Large intestine (tissue), 3 donors: ENCODE data around the gene TMEM11. TPM values are rescaled to one million over a fixed set of nuclear protein-coding genes. Genes with fewer than 3 reads are reported as not detected.
"Not testable (repeated sequence)": the region's sequence is repeated elsewhere in the genome, so short reads cannot be mapped to it uniquely, and the experiment has no call there.

ENCODE experiments used
- DNase-seq, 2 donors: peaks; one replicate each; pipeline versions ENCODE4 v3.0.0 to v3.0.0-alpha.2; 2013
- H3K27ac ChIP-seq: one replicate; pipeline ENCODE4 v1.5.1; 2013; ENCODE audit warnings: low read length
- H3K27me3 ChIP-seq: 2 replicates; pipeline ENCODE4 v1.6.1; 2013; ENCODE audit warnings: low read length; ENCODE audit not compliant: control insufficient read depth, insufficient read depth
- H3K36me3 ChIP-seq: 2 replicates; pipeline ENCODE4 v1.6.1; 2013; ENCODE audit warnings: low read length; ENCODE audit not compliant: control insufficient read depth, insufficient read depth
- H3K4me1 ChIP-seq: one replicate; pipeline ENCODE4 v1.6.1; 2013; ENCODE audit warnings: low read length; ENCODE audit not compliant: control insufficient read depth, insufficient read depth
- H3K4me3 ChIP-seq: one replicate; pipeline ENCODE4 v1.5.1; 2013; ENCODE audit warnings: low read length
- H3K9me3 ChIP-seq: one replicate; pipeline ENCODE4 v1.6.1; 2013; ENCODE audit warnings: mild to moderate bottlenecking, low read depth, low read length, moderate library complexity; ENCODE audit not compliant: control insufficient read depth
- WGBS: methylation state at CpG from one replicate; pipeline ENCODE4 v1.1.5; 2013; ENCODE audit warnings: low lambda C conversion rate; ENCODE audit not compliant: insufficient coverage; 5-methylcytosine and 5-hydroxymethylcytosine counted together
- polyA plus RNA-seq: library from polyadenylated mRNA; unstranded; fragments of 120-200 nt; gene quantifications from one replicate; pipeline ENCODE4 v1.2.1, GENCODE V29; 2013

The TMEM11 gene
- polyA plus RNA-seq, 1 donor, result 21.6 TPM

DNA sequence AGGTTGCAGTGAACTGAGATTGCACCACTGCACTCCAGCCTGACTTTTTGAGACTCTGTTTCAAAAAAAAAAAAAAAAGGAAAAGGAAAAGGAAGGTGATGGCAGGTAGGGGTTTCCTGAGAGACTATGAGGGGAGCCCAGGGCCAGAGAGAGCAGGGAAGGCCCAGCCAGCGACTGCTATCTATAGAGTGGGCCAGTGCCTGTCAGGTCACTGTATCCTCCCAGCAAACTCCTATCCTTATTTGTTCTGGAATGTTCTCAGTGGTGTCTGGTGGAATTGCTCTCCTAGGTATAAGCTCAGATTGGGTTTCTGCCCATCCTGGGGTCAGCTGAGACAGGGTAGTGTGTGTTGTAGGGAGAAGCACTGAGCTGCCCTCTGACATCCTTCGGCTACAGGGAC lies 14.9 kb upstream of the TMEM11 start:
- no peak overlapping the region for H3K4me3 ChIP-seq
- no peak overlapping the region for H3K27ac ChIP-seq
- no peaks in the 10 kb centered on the region for H3K36me3 ChIP-seq
- no peaks in the 10 kb centered on the region for H3K4me1 ChIP-seq
- 100% methylated on average over 1 of the region's 2 CpGs for WGBS
- H3K27me3 ChIP-seq, result no peaks in the 10 kb centered on the region
- H3K9me3 ChIP-seq, result no peaks in the 10 kb centered on the region
- DNase-seq, result no peak

DNA sequence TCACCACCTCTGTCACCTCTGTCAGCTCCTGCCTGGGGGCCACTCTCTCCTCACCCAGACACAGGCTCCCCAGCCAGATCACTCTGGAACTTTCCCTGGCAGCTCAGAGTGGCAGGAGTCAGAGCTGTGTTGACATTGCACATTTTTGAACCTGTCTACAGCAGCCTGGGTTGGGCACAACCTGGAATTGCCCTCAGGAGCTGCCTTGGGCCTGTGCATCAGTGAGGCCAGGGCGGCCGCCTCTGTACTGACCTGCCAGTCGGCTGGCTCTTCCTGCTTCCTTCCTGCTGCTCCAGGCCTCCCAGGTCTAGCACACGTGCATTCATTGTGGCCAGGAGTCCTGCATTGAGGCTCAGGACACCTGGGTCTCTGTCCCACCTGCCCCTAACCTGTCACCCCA lies 14.2 kb upstream of the TMEM11 start:
- H3K9me3 ChIP-seq, result no peaks in the 10 kb centered on the region
- no peaks in the 10 kb centered on the region for H3K27me3 ChIP-seq
- H3K4me1 ChIP-seq, result no peaks in the 10 kb centered on the region
- no peak overlapping the region for H3K4me3 ChIP-seq
- no peak for DNase-seq
- no peaks in the 10 kb centered on the region for H3K36me3 ChIP-seq
- no CpG with 5 or more reads among the region's 4 CpGs for WGBS
- H3K27ac ChIP-seq, result no peak overlapping the region

DNA sequence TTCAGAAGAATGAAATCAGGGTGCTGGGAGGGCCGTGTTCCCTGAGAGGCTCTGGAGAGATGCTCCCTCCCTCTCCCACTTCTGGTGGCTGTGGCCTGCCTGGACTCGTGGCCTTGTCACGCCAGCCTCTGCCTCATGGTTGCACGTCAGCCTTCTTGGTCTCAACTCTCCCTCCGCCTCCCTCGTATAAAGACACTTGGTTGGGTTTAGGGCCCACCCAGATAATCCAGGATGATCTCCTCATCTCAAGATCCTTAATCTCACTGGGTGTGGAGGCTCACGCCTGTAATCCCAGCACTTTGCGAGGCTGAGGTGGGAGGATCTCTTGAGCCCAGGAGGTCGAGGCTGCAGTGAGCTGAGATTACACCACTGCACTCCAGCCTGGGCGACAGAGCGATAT lies 13.3 kb upstream of the TMEM11 start:
- H3K9me3 ChIP-seq, H3K36me3 ChIP-seq, H3K4me1 ChIP-seq, H3K4me3 ChIP-seq, H3K27me3 ChIP-seq, DNase-seq, H3K27ac ChIP-seq: not testable (repeated sequence)
- WGBS, result 80% methylated on average over 1 of the region's 11 CpGs

DNA sequence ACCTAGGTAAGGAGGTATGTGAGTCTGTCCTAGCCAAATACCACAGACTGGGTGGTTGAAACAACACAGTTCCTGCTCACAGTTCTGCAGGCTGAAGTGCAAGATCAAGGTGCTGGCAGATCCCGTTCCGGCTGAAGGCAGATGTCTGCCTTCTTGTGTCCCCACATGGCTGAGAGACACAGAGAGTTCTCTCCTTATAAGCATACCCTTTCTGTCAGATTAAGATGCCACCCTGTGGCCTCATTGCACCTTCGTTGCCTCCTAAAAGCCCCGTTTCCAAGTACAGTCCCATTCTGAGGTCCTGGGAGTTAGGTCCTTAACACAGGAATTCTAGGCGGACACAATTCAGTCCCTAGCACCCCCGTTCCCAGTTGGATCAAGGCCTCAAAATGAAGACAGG lies 9.1 kb upstream of the TMEM11 start:
- Histone ChIP-seq H3K36me3 (peaks cover 4% of the 10 kb centered on the region), H3K4me3 (no peak overlapping the region), H3K27me3 (no peaks in the 10 kb centered on the region), H3K9me3 (no peaks in the 10 kb centered on the region), H3K4me1 (no peaks in the 10 kb centered on the region), H3K27ac (no peak overlapping the region)
- DNase-seq, result no peak
- WGBS, result 100% methylated on average over 1 of the region's 6 CpGs

DNA sequence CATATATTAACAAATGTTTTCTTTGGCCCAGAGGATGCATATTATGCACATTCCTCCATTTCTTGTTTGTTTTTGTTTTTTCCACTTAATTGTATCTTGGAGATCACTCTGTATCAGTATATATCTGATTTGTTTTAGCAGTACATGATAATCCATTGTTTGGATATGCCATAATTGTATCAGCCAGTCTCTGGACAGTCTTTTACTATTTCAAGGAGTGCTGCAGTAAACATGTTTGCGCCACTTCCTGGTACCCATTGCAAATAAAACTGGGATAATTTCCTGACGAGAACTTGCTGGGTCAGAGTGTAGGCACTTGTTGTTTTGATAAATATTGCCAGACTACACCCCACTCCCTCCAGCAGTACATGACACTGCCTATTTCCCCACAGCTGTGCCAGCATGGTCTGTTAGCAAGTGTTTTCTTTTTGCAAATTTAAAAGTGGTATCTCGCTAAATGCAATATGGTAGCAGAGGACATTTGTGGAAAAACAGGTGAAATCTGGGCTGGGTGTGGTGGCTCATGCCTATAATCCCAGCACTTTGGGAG lies 4.9 kb upstream of the TMEM11 start:
- H3K4me3 ChIP-seq, result no peak overlapping the region
- H3K4me1 ChIP-seq, result no peaks in the 10 kb centered on the region
- peaks cover 4% of the 10 kb centered on the region for H3K36me3 ChIP-seq
- no peaks in the 10 kb centered on the region for H3K9me3 ChIP-seq
- WGBS, result no CpG with 5 or more reads among the region's 3 CpGs
- H3K27ac ChIP-seq, result no peak overlapping the region
- H3K27me3 ChIP-seq, result no peaks in the 10 kb centered on the region
- no peak for DNase-seq

DNA sequence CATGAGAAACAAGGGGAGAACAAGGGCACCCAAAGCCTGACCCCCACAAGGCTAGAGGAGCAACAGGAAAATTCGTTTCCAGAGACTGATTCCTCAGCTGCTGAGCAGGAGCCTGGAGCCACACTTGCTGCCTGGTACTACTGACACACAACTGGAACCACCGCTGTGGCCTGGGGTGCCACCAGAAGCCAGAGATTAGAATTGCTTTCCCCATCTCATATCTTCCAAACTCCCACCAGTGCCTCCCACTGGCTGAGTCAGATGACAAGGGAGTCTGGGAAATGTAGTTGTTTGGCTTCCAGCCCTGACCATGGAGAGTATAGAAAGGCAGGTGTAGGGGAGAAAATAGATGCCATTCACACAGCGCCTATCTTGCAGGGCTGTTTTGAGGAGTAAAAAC lies 4.1 kb upstream of the TMEM11 start:
- H3K4me3 ChIP-seq, result no peak overlapping the region
- peaks cover 4% of the 10 kb centered on the region for H3K36me3 ChIP-seq
- H3K27ac ChIP-seq, result no peak overlapping the region
- no peaks in the 10 kb centered on the region for H3K27me3 ChIP-seq
- no peaks in the 10 kb centered on the region for H3K9me3 ChIP-seq
- DNase-seq, result no peak
- WGBS, result no CpG with 5 or more reads among the region's 3 CpGs
- peaks cover under 1% of the 10 kb centered on the region for H3K4me1 ChIP-seq

DNA sequence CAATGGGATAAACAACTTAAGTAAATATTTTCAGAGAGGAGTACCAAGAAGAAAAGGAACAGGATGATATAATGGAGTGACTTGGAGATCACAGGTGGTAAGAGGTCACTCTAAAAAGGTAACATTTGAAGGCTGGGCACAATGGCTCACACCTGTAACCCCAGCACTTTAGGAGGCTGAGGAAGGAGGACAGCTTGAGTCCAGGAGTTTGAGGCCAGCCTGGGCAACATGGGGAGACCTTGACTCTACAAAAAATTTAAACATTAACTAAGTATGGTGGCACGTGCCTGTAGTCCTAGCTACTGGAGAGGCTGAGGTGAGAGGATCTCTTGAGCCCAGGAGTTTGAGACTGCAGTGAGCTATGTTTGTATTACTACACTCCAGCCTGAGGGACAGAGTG lies 3.4 kb upstream of the TMEM11 start:
- Histone ChIP-seq H3K27ac (no peak overlapping the region), H3K4me1 (peaks cover 7% of the 10 kb centered on the region), H3K9me3 (no peaks in the 10 kb centered on the region), H3K4me3 (no peak overlapping the region), H3K36me3 (peaks cover 3% of the 10 kb centered on the region), H3K27me3 (no peaks in the 10 kb centered on the region)
- no CpG with 5 or more reads among the region's 1 CpG for WGBS
- DNase-seq, result no peak

DNA sequence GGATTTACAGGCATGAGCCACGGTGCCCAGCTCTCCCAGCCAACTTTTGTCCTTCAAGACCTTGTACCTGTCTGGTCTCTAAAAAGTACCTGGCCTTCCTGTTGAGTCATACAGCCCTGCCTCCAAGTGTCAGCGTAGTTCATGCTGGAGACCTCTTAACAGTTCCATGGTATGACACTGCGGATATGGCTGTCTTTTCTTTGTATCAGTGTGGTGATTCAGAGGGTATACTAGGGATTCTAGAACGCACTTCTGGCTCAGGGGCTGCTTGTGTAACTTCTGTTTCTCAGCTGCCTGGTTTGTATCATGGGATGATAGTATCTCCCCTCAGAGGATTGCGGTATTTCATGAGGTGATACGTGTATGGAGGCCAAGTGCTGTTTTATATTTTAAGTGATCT lies 2.0 kb upstream of the TMEM11 start:
- H3K27me3 ChIP-seq, result no peaks in the 10 kb centered on the region
- DNase-seq, result no peak
- H3K27ac ChIP-seq, result no peak overlapping the region
- peaks cover 13% of the 10 kb centered on the region for H3K4me1 ChIP-seq
- peaks cover 4% of the 10 kb centered on the region for H3K36me3 ChIP-seq
- no CpG with 5 or more reads among the region's 6 CpGs for WGBS
- no peak overlapping the region for H3K4me3 ChIP-seq
- no peaks in the 10 kb centered on the region for H3K9me3 ChIP-seq

DNA sequence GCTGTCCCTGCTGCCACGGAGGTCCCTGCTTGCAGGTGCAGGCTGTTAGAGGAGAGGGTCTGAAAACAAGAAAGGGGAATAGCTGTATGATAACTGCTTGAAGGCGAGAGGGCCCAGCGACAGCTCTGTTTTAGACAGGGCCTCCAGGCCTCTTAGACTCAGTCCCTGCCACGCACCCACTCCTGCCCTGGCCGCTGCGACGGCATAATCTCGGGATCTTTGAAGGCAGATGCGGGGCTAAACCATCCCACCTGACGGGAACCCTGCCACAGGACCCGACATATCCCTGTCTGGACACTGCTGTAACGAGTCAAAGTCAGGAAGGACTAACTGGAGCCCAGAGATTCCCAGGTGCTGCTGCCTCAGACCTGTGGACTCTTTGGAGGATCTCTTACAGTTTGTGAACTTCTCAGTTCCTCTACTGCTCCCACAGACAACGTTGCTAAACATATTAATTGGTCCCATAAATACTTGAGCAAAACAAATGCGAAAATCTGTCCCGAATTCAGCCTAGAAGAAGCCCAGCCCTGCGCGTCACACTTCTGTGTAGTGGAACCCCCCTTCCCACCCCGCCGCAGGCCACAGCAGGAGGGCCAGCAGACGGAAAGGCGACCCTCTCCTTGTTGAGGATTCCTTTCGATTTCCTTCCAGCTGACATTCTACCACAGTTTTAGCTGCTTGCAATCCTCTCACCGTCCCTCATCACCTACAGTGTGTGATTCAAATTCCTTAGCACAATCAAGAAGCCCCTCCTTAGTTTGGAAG lies 998 bp upstream of the TMEM11 start:
- DNase-seq, result no peak
- H3K9me3 ChIP-seq, result no peaks in the 10 kb centered on the region
- peak overlapping the region; percentile 85 for H3K27ac ChIP-seq
- peaks cover 13% of the 10 kb centered on the region for H3K4me1 ChIP-seq
- WGBS, result 20% methylated on average over 1 of the region's 23 CpGs
- H3K36me3 ChIP-seq, result peaks cover 13% of the 10 kb centered on the region
- no peaks in the 10 kb centered on the region for H3K27me3 ChIP-seq
- peak overlapping the region; percentile 98 for H3K4me3 ChIP-seq

DNA sequence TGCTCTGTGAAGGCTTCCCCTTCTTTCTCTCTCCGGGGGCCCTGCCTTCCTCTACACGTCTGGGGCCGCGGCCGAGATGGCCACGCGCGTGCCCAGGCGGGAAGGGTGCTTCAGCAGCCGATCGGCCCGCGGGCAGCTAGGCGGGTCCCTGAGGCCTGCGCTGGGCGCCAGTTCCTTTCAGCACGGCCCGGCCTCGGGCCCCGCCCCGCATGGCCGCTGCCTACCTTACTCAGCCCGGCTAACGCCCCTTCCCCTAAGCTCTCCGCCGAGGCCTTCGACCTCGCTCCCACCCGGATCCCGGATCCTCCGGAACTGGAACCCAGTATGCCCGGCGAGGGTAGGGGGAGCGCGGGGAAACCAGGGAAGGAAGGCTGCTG lies 335 bp downstream of the TMEM11 start:
- H3K27ac ChIP-seq, result peak overlapping the region; percentile 87
- WGBS, result no CpG with 5 or more reads among the region's 35 CpGs
- H3K4me3 ChIP-seq, result peak overlapping the region; percentile 98
- H3K9me3 ChIP-seq, result no peaks in the 10 kb centered on the region
- no peak for DNase-seq
- H3K36me3 ChIP-seq, result peaks cover 27% of the 10 kb centered on the region
- no peaks in the 10 kb centered on the region for H3K27me3 ChIP-seq
- peaks cover 13% of the 10 kb centered on the region for H3K4me1 ChIP-seq
